Memory B cell (primary cell): Measurements from ENCODE around the gene EMC6.
A peak's percentile ranks its signal among the peaks of the same experiment; 100 is the strongest.

Experiments used
- ATAC-seq: fragments of 150-1000 bp; cut with Tn5 transposase; 2 replicates; pipeline ENCODE4 v1.10.0; 2021; ENCODE audit warnings: low read depth, mild to moderate bottlenecking, moderate library complexity
- DNase-seq, 2 donors: peaks; one replicate each; pipeline ENCODE4 v3.0.0; 2022; ENCODE audit warnings: low spot score in 2 of 2
- H3K27ac Mint-ChIP-seq: one replicate; pipeline ENCODE4 v1.8.0; 2022; ENCODE audit warnings: mild to moderate bottlenecking, moderate library complexity, mixed read lengths
- H3K27me3 Mint-ChIP-seq: one replicate; pipeline ENCODE4 v1.8.0; 2022; ENCODE audit warnings: mixed read lengths
- H3K36me3 Mint-ChIP-seq: one replicate; pipeline ENCODE4 v1.8.0; 2022; ENCODE audit warnings: mild to moderate bottlenecking, mixed read lengths
- H3K4me1 Mint-ChIP-seq: one replicate; pipeline ENCODE4 v1.8.0; 2022; ENCODE audit warnings: mixed read lengths
- H3K4me3 Mint-ChIP-seq: one replicate; pipeline ENCODE4 v1.8.0; 2022; ENCODE audit warnings: mild to moderate bottlenecking, moderate library complexity, mixed read lengths
- H3K9me3 Mint-ChIP-seq: one replicate; pipeline ENCODE4 v1.8.0; 2022; ENCODE audit warnings: mixed read lengths

Gene EMC6

GRCh38 chr17:3660311-3660891, 8.2 kb upstream of the EMC6 start:
- ATAC-seq (no peak), DNase-seq (no peak)
- H3K36me3 Mint-ChIP-seq = peaks cover 10% of the 10 kb centered on the region
- no peak overlapping the region for H3K4me3 Mint-ChIP-seq
- no peaks in the 10 kb centered on the region for H3K27me3 Mint-ChIP-seq
- peaks cover 9% of the 10 kb centered on the region for H3K4me1 Mint-ChIP-seq
- H3K27ac Mint-ChIP-seq = no peak overlapping the region
- H3K9me3 Mint-ChIP-seq = no peaks in the 10 kb centered on the region

DNA sequence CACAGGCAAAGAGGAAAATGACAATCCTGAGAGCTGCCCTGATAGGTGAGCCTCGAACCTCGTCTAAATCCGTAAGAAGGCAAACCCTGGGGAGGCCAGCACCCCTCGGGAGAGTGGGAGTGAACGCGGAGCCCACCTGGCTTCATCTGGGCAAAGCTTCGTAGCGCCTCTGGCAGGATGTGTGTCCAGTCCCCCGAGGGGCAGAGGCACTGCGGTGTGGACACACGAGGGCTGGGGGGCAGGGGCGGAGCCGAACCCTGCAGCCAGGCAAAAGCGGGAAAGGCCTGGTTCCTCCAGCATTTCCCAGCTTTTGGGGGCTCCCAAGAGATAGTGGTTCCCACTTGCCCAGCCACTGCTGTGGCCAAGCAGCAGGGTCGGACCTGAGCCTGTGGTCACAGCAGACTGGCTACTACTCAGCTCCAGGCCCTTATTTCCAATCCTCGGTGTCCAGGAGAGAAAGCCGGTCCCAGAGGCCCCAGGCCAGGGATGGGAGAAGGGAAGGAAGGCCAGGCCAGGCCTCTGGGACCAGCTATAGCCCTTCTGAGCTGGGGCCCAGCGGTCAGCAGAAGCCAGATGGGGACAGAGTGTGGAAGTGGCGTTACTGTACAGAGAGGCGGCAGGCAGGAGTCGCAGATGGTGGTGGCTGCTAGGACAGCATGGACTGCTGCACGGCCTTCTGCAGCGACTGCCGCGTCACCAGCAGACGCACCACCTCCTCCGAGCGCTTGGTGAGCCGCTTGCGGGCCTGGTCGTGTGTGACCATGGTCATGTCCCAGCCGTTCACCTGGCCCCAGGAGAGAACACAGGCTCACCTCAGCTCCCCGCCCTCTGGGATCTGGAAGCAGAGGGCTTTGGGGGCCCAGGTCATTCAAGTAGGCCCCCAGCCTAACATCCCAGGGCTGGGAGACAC, 5.3 kb upstream of the EMC6 start:
- H3K4me1 Mint-ChIP-seq = peaks cover 12% of the 10 kb centered on the region
- H3K27ac Mint-ChIP-seq = no peak overlapping the region
- no peaks in the 10 kb centered on the region for H3K27me3 Mint-ChIP-seq
- peaks cover 2% of the 10 kb centered on the region for H3K36me3 Mint-ChIP-seq
- no peaks in the 10 kb centered on the region for H3K9me3 Mint-ChIP-seq
- no peak overlapping the region for H3K4me3 Mint-ChIP-seq
- DNase-seq (no peak), ATAC-seq (no peak)

DNA sequence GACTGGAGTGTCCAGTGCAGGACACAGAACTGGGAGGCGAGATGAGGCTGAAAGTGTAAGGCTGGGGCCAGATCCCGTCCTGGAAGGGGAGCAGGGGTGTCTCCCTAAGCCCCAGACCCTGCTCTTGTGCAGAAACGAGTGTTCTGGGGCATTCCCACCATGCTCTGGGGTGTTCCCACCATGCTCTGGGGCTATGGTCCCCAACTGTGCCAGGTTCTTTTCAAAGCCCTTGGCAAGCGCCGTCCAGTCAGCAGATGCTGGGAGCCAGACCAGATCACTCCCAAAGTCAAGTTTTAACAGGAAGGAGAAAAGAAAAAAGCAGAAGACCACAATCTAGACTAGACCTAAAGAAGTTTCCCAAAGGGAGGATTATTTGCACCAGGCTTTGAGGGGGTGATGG, 2.8 kb upstream of the EMC6 start:
- no peak for ATAC-seq
- DNase-seq = no peak
- no peak overlapping the region for H3K27ac Mint-ChIP-seq
- H3K27me3 Mint-ChIP-seq = no peaks in the 10 kb centered on the region
- H3K9me3 Mint-ChIP-seq = no peaks in the 10 kb centered on the region
- H3K36me3 Mint-ChIP-seq = peaks cover 2% of the 10 kb centered on the region
- H3K4me3 Mint-ChIP-seq = peak overlapping the region; percentile 35
- H3K4me1 Mint-ChIP-seq = peaks cover 14% of the 10 kb centered on the region

DNA sequence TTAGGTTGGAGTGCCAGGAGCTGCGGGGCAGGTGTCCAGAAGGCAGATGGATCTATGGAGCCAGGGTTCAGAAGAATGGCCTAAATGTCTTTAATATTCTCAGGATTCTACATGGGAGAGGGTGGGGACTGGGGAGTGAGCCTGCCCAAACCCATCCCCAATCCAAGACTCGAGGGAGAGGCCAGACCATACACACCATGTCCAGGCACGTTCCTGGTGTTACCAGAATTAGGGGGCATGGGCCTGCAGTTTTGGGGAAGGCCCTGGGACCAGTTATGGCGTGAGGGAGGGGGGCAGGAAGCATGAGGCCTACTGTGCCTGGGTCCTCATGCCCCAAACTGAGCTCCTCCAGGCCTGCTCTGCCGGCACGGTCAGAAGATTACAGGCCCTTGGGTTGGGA, 2.1 kb upstream of the EMC6 start:
- H3K4me3 Mint-ChIP-seq = peak overlapping the region; percentile 89
- ATAC-seq = no peak
- DNase-seq = no peak
- no peak overlapping the region for H3K27ac Mint-ChIP-seq
- H3K4me1 Mint-ChIP-seq = peaks cover 15% of the 10 kb centered on the region
- H3K9me3 Mint-ChIP-seq = no peaks in the 10 kb centered on the region
- H3K27me3 Mint-ChIP-seq = no peaks in the 10 kb centered on the region
- H3K36me3 Mint-ChIP-seq = peaks cover 2% of the 10 kb centered on the region

DNA sequence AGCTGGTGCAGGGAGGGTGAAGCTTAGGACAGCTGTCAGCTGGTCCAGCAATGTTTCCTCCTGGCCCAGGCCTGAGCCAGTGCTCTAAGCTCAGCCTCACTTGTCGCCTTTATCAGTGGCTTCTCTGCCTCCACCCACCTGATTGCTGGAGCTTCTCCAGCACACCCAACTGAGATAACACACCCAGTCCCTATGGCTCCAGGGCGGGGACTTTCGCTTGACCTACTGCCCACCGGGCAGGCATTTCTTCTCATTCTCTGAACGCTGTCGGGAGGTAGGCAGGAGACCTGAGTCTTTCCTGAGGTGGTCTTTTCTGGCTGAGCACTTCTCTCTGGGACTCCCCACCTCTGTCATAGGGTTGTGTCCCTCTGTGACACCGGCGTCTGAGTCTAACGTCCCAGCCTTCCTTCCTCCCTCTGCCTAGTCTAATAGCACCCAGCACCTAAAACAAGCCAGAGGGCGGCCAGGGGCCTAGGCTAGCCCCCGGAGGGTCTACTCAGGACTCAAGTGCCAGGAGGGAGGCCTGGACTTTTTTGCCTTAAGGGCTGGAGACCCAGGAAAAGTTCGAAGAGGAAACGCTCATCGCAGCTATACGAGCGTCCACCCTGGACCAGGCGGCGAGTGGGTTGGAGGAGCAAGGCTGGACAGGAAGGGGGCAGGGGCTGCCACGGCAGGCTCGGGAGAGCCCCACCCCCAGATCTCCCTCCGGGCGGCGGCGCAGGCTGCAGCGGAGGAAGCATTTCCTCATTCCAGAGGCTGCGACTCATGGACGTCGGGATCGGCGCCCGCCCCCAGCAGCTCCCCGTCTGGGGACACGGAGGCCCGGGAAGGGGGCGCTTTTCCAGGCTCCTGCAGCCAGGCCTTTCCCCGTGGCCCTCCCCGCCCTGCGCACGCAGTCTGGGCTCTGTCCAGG, 990 bp upstream of the EMC6 start:
- ATAC-seq = peak; percentile 3
- Mint-ChIP-seq H3K27me3 (no peaks in the 10 kb centered on the region), H3K9me3 (no peaks in the 10 kb centered on the region), H3K4me3 (peak overlapping the region; percentile 98), H3K27ac (peak overlapping the region; percentile 55), H3K4me1 (peaks cover 21% of the 10 kb centered on the region), H3K36me3 (peaks cover 5% of the 10 kb centered on the region)
- DNase-seq = no peak

DNA sequence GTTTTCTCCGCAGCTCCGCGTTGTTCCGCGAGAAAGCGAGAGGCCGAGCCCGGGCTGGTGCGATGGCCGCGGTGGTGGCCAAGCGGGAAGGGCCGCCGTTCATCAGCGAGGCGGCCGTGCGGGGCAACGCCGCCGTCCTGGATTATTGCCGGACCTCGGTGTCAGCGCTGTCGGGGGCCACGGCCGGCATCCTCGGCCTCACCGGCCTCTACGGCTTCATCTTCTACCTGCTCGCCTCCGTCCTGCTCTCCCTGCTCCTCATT, 404 bp downstream of the EMC6 start:
- no peaks in the 10 kb centered on the region for H3K27me3 Mint-ChIP-seq
- no peak for DNase-seq
- no peaks in the 10 kb centered on the region for H3K9me3 Mint-ChIP-seq
- H3K4me1 Mint-ChIP-seq = peaks cover 21% of the 10 kb centered on the region
- ATAC-seq = no peak
- peak overlapping the region; percentile 97 for H3K27ac Mint-ChIP-seq
- peak overlapping the region; percentile 98 for H3K4me3 Mint-ChIP-seq
- H3K36me3 Mint-ChIP-seq = peaks cover 5% of the 10 kb centered on the region

DNA sequence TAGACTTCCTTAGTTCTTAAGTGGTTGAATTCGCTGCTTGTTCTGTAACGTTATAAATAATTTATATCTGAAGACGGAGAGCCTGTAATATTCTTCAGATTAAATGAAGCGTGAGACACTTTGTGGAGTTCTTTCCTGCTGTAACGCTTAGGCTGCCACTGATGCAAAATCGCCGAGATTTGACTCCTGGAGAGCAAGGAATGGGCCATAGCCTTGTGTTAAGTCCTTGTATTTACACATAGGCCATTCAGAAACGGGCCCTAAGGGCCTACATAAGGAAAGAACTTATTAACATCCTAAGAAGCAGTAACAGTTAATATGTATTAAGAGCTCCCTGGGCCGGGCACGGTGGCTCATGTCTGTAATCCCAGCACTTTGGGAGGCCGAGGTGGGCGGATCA, 936 bp downstream of the EMC6 start:
- ATAC-seq (no peak), DNase-seq (no peak)
- peaks cover 21% of the 10 kb centered on the region for H3K4me1 Mint-ChIP-seq
- H3K9me3 Mint-ChIP-seq = no peaks in the 10 kb centered on the region
- no peaks in the 10 kb centered on the region for H3K27me3 Mint-ChIP-seq
- H3K27ac Mint-ChIP-seq = peak overlapping the region; percentile 97
- peaks cover 5% of the 10 kb centered on the region for H3K36me3 Mint-ChIP-seq
- peak overlapping the region; percentile 98 for H3K4me3 Mint-ChIP-seq

GRCh38 chr17:3672571-3672970, 4.0 kb downstream of the EMC6 start:
- no peak overlapping the region for H3K4me3 Mint-ChIP-seq
- H3K4me1 Mint-ChIP-seq = peaks cover 15% of the 10 kb centered on the region
- H3K36me3 Mint-ChIP-seq = peaks cover 6% of the 10 kb centered on the region
- no peaks in the 10 kb centered on the region for H3K9me3 Mint-ChIP-seq
- no peak overlapping the region for H3K27ac Mint-ChIP-seq
- DNase-seq = no peak
- ATAC-seq = no peak
- H3K27me3 Mint-ChIP-seq = no peaks in the 10 kb centered on the region

- Mint-ChIP-seq H3K4me1 (peaks cover 18% of the 10 kb centered on the region), H3K27ac (no peak overlapping the region), H3K27me3 (no peaks in the 10 kb centered on the region), H3K4me3 (no peak overlapping the region), H3K36me3 (peaks cover 16% of the 10 kb centered on the region), H3K9me3 (no peaks in the 10 kb centered on the region)
- no peak for DNase-seq
- ATAC-seq = no peak
These were observed 7.3 kb downstream of the EMC6 start for GRCh38 chr17:3675886-3676285.

GRCh38 chr17:3678095-3678820, 9.6 kb downstream of the EMC6 start:
- H3K4me1 Mint-ChIP-seq = peaks cover 24% of the 10 kb centered on the region
- H3K27me3 Mint-ChIP-seq = no peaks in the 10 kb centered on the region
- peaks cover 25% of the 10 kb centered on the region for H3K36me3 Mint-ChIP-seq
- DNase-seq (no peak), ATAC-seq (no peak)
- H3K9me3 Mint-ChIP-seq = no peaks in the 10 kb centered on the region
- no peak overlapping the region for H3K4me3 Mint-ChIP-seq
- no peak overlapping the region for H3K27ac Mint-ChIP-seq

DNA sequence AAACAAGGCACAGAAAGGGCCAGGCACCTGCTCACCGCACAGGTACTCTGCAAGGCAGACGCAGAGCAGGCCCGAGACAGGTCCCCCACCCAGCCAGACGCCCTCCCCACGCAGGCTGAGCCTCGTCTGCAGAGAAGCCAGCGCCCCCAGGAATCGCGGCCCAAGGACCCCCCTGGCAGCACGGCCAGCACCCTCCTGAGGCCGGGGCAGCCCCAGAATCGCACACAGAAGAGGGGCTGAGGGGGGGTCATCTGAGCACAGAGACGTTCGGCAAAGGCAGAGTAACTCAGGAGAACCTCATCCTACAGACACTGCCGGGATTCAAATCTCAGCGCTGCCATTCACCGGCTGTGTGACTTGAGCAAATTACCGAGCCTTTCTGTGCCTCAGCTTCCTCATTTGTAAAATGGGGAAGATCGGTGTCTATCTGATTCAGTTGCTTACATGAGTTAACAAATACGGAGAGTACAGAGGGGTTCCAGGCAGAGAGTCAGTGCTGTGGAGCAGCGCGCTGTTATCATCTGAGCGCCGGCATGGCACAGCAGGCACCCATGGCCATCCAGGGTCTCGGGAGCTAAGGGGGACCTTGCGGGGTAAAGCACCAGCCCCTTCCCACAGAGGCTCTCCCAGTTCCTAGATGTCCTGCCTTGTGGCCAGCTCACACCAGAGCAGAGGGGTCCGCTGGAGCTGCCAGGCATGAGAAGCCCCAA, 10.4 kb downstream of the EMC6 start:
- peaks cover 26% of the 10 kb centered on the region for H3K36me3 Mint-ChIP-seq
- H3K4me1 Mint-ChIP-seq = peaks cover 25% of the 10 kb centered on the region
- no peaks in the 10 kb centered on the region for H3K9me3 Mint-ChIP-seq
- no peak overlapping the region for H3K4me3 Mint-ChIP-seq
- H3K27ac Mint-ChIP-seq = no peak overlapping the region
- H3K27me3 Mint-ChIP-seq = no peaks in the 10 kb centered on the region
- no peak for DNase-seq
- no peak for ATAC-seq

DNA sequence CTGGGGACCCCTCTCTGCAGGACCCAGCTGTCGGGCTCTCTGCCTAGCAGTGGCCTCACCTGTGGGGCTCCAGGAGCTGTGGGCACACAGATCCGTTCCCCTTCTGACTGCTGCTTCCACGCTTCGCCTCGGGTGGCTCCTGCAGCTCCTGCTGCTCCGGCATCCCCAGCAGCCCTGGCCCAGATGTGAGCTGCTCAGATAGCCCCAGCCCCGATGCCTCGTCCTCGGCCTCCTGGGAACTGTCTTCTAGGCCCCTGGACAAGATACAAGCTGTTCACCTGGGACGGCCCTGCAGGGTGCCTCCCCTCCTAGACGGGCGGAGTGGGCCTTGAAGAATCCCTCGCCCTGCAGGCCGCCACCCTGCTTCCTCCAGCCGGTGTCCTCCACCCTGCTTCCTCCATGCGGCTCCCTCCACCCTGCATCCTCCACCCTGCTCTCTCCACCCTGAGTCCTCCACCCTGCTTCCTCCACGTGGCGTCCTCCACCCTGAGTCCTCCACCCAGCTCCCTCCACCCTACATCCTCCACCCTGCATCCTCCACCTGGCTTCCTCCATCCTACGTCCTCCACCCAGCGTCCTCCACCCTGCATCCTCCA, 11.0 kb downstream of the EMC6 start:
- ATAC-seq (no peak), DNase-seq (no peak)
- Mint-ChIP-seq H3K27ac (peak overlapping the region; percentile 73), H3K4me3 (no peak overlapping the region), H3K4me1 (peaks cover 27% of the 10 kb centered on the region), H3K9me3 (no peaks in the 10 kb centered on the region), H3K27me3 (no peaks in the 10 kb centered on the region), H3K36me3 (peaks cover 26% of the 10 kb centered on the region)

GRCh38 chr17:3681057-3681456, 12.4 kb downstream of the EMC6 start:
- ATAC-seq = no peak
- no peak overlapping the region for H3K4me3 Mint-ChIP-seq

More at GRCh38 chr17:3681057-3681456, 12.4 kb downstream of the EMC6 start:
- no peak for DNase-seq
- peaks cover 30% of the 10 kb centered on the region for H3K4me1 Mint-ChIP-seq
- H3K9me3 Mint-ChIP-seq = no peaks in the 10 kb centered on the region
- no peak overlapping the region for H3K27ac Mint-ChIP-seq
- H3K27me3 Mint-ChIP-seq = no peaks in the 10 kb centered on the region
- H3K36me3 Mint-ChIP-seq = peaks cover 23% of the 10 kb centered on the region
